Tibial nerve (tissue), 4 donors: ENCODE data around the gene LYSMD2. TPM values are rescaled to one million over a fixed set of nuclear protein-coding genes. Genes with fewer than 3 reads are reported as not detected.

Source experiments
- DNase-seq, 2 donors: peaks; one replicate each; pipeline ENCODE4 v3.0.0-alpha.2; 2019; ENCODE audit warnings: low spot score in 2 of 2
- H3K27ac ChIP-seq, 4 donors: fragments of 200-600 bp; sonication (generic) in 3 of 4; one replicate each; pipeline ENCODE4 v1.5.1; 2017 to 2019; ENCODE audit warnings: mild to moderate bottlenecking in 1 of 4
- H3K27me3 ChIP-seq, 2 donors: fragments of 200-600 bp; sonication (generic) in 1 of 2; one replicate each; pipeline versions ENCODE4 v1.5.1 to v1.6.0; 2017 to 2019
- H3K36me3 ChIP-seq, 3 donors: fragments of 200-600 bp; sonication (generic); one replicate each; pipeline ENCODE4 v1.5.1; 2018 to 2019
- H3K4me1 ChIP-seq, 4 donors: fragments of 200-600 bp; sonication (generic) in 3 of 4; one replicate each; pipeline ENCODE4 v1.5.1; 2017 to 2019
- H3K4me3 ChIP-seq, 4 donors: fragments of 200-600 bp; sonication (generic) in 3 of 4; one replicate each; pipeline ENCODE4 v1.5.1; 2017 to 2019; ENCODE audit warnings: mild to moderate bottlenecking in 1 of 4, moderate library complexity in 1 of 4
- H3K9me3 ChIP-seq, 4 donors: fragments of 200-600 bp; sonication (generic) in 3 of 4; one replicate each; pipeline ENCODE4 v1.5.1; 2017 to 2019
- EP300 ChIP-seq, 2 donors: sonication (generic); formaldehyde crosslinking; IDR thresholded peaks; one replicate each; pipeline ENCODE4 v1.6.1; 2017; ENCODE audit warnings: antibody characterized with exemption in 2 of 2, mild to moderate bottlenecking in 1 of 2
- POLR2A ChIP-seq, 2 donors: fragments of 450-650 bp; IDR thresholded peaks; one replicate each; pipeline ENCODE4 v1.6.1; 2017; ENCODE audit warnings: antibody characterized with exemption in 2 of 2, mild to moderate bottlenecking in 2 of 2, moderate library complexity in 2 of 2
- WGBS, 2 donors: methylation state at CpG; one replicate each; pipeline ENCODE4 v1.1.5; 2018; 5-methylcytosine and 5-hydroxymethylcytosine counted together
- total RNA-seq, 4 donors: library from RNA; depleted of rRNA; stranded (reverse); fragments of >200 nt; gene quantifications; one replicate each; pipeline ENCODE4 v1.1.0, GENCODE V29; 2016
- TF ChIP-seq, protein P1 (sequence below), 5 experiments: fragments of 200-600 bp in 3 of 5; fragments of 450-650 bp in 2 of 5; sonication (generic) in 3 of 5; IDR thresholded peaks; one replicate each; pipeline ENCODE4 v1.5.1; 2016 to 2019; ENCODE audit warnings: antibody characterized with exemption in 5 of 5, mild to moderate bottlenecking in 3 of 5, moderate library complexity in 2 of 5

LYSMD2 gene
- total RNA-seq, 4 donors from 2014 or later, result 16.8 to 24.9 (median 19.9) TPM

- TF ChIP-seq POLR2A (IDR thresholded peaks at IDR 0.05) (no peak), EP300 (IDR thresholded peaks at IDR 0.05) (no peak)
- TF ChIP-seq, protein P1, sequence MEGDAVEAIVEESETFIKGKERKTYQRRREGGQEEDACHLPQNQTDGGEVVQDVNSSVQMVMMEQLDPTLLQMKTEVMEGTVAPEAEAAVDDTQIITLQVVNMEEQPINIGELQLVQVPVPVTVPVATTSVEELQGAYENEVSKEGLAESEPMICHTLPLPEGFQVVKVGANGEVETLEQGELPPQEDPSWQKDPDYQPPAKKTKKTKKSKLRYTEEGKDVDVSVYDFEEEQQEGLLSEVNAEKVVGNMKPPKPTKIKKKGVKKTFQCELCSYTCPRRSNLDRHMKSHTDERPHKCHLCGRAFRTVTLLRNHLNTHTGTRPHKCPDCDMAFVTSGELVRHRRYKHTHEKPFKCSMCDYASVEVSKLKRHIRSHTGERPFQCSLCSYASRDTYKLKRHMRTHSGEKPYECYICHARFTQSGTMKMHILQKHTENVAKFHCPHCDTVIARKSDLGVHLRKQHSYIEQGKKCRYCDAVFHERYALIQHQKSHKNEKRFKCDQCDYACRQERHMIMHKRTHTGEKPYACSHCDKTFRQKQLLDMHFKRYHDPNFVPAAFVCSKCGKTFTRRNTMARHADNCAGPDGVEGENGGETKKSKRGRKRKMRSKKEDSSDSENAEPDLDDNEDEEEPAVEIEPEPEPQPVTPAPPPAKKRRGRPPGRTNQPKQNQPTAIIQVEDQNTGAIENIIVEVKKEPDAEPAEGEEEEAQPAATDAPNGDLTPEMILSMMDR (IDR thresholded peaks at IDR 0.05), result no peak
- peaks cover 0 to 57% (median 0%) of the 10 kb centered on the region in 3 donors for H3K36me3 ChIP-seq
- H3K4me1 ChIP-seq, result peaks cover 0 to 14% (median 3%) of the 10 kb centered on the region in 4 donors
- 75 to 88% methylated on average over 1 of the region's 1 CpG for WGBS, 2 donors
- H3K9me3 ChIP-seq, result no peaks in the 10 kb centered on the region
- H3K27me3 ChIP-seq, result no peaks in the 10 kb centered on the region
- H3K27ac ChIP-seq, result no peak overlapping the region
- no peak for DNase-seq
- no peak overlapping the region for H3K4me3 ChIP-seq
Measured at GRCh38 chr15:51780636-51781035, 43.2 kb upstream of the LYSMD2 start.

GRCh38 chr15:51776952-51777569 lies 39.6 kb upstream of the LYSMD2 start:
- Histone ChIP-seq H3K4me1 (peaks cover 0 to 34% (median 5%) of the 10 kb centered on the region in 4 donors), H3K4me3 (no peak overlapping the region), H3K36me3 (peaks cover 0 to 45% (median 0%) of the 10 kb centered on the region in 3 donors), H3K27me3 (no peaks in the 10 kb centered on the region), H3K27ac (no peak overlapping the region), H3K9me3 (no peaks in the 10 kb centered on the region)
- DNase-seq, result peak; percentile 35 to 86
- TF ChIP-seq EP300 (IDR thresholded peaks at IDR 0.05) (no peak), POLR2A (IDR thresholded peaks at IDR 0.05) (no peak)
- TF ChIP-seq, protein P1 (IDR thresholded peaks at IDR 0.05), result peak; percentile 65 to 78 (median 73)
- WGBS, 2 donors, result 48 to 49% methylated on average over 6 of the region's 6 CpGs

GRCh38 chr15:51775967-51776816 lies 38.7 kb upstream of the LYSMD2 start:
- Histone ChIP-seq H3K9me3 (no peaks in the 10 kb centered on the region), H3K36me3 (peaks cover 0 to 36% (median 0%) of the 10 kb centered on the region in 3 donors), H3K27ac (no peak overlapping the region), H3K27me3 (no peaks in the 10 kb centered on the region), H3K4me3 (no peak overlapping the region), H3K4me1 (peaks cover 0 to 42% (median 5%) of the 10 kb centered on the region in 4 donors)
- 39 to 47% methylated on average over 11 of the region's 11 CpGs for WGBS, 2 donors
- TF ChIP-seq EP300 (IDR thresholded peaks at IDR 0.05), result no peak
- TF ChIP-seq, protein P1 (IDR thresholded peaks at IDR 0.05), result peak; percentile 66 to 83 (median 69)
- DNase-seq, result peak in 1 of 2 donors; percentile 64

GRCh38 chr15:51774916-51775315 lies 37.5 kb upstream of the LYSMD2 start:
- no peak for DNase-seq
- peaks cover 0 to 53% (median 5%) of the 10 kb centered on the region in 4 donors for H3K4me1 ChIP-seq
- no peaks in the 10 kb centered on the region for H3K9me3 ChIP-seq
- WGBS, 2 donors, result 76 to 79% methylated on average over 3 of the region's 3 CpGs
- no peak overlapping the region for H3K4me3 ChIP-seq
- H3K36me3 ChIP-seq, result peaks cover 0 to 35% (median 0%) of the 10 kb centered on the region in 3 donors
- TF ChIP-seq POLR2A (IDR thresholded peaks at IDR 0.05) (no peak), EP300 (IDR thresholded peaks at IDR 0.05) (no peak)
- TF ChIP-seq, protein P1 (IDR thresholded peaks at IDR 0.05), result no peak
- no peak overlapping the region for H3K27ac ChIP-seq
- H3K27me3 ChIP-seq, result no peaks in the 10 kb centered on the region

DNA sequence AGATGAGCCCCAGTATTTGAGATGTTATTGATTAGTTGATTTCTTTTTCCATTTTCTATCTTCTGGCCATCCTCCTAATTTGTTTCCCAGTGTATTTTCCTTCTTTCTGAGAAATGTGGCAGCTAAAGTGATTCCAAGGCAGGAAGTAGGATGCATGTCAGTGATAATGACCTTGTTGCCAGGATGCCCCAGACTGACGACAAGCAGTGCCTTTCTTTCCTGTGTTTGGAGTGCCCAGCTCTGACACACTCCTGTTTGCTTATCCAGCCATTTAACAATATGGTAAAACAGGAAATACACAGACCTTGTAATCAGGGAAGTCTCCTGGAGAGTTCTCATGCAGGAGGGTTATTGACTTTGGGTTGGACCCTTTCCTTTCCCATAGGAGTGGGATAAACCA lies 34.3 kb upstream of the LYSMD2 start:
- no peak for DNase-seq
- H3K36me3 ChIP-seq, result peaks cover 0 to 52% (median 0%) of the 10 kb centered on the region in 3 donors
- peak overlapping the region in 2 of 4 donors; percentile 8 to 14 for H3K27ac ChIP-seq
- H3K9me3 ChIP-seq, result no peaks in the 10 kb centered on the region
- 29 to 37% methylated on average over 1 of the region's 1 CpG for WGBS, 2 donors
- TF ChIP-seq, protein P1 (IDR thresholded peaks at IDR 0.05), result no peak
- no peak for TF ChIP-seq EP300 (IDR thresholded peaks at IDR 0.05)
- no peak for TF ChIP-seq POLR2A (IDR thresholded peaks at IDR 0.05)
- no peaks in the 10 kb centered on the region for H3K27me3 ChIP-seq
- H3K4me1 ChIP-seq, result peaks cover 0 to 71% (median 4%) of the 10 kb centered on the region in 4 donors
- no peak overlapping the region for H3K4me3 ChIP-seq
